K562 (cell line): ENCODE results near the gene FH. TPM values are rescaled to one million over a fixed set of nuclear protein-coding genes. Genes with fewer than 3 reads are reported as not detected.

Source experiments
- ATAC-seq: fragments of 200-7000 bp; cut with Tn5 transposase; 3 replicates; pipeline ENCODE4 v1.9.1; 2020; ENCODE audit warnings: moderate library complexity
- BruUV-seq: library from RNA; stranded (reverse); fragments of 400-500 nt; replicated peaks from 2 replicates; lab custom pipeline; 2021; lab: Mats Ljungman, UMichigan
- CTCF ChIA-PET: fragments of 300-600 bp; formaldehyde crosslinking; extraction: SDS; loops from one replicate; lab custom pipeline; 2021; ENCODE audit warnings: low intra/inter-chr PET ratio; lab: Yijun Ruan, JAX
- POLR2A ChIA-PET: fragments of 300-600, 350-650 bp; sonication (Branson Sonifier 250); formaldehyde crosslinking; extraction: SDS; loops from one replicate; lab custom pipeline; 2021; ENCODE audit warnings: antibody characterized with exemption, inconsistent platforms; lab: Yijun Ruan, JAX
- DNase-seq, 4 experiments: peaks; one replicate each; pipeline versions ENCODE4 v3.0.0 to v3.0.0-alpha.2; 2011 to 2018; ENCODE audit warnings: low spot score in 3 of 4, mixed read lengths in 3 of 4; ENCODE audit errors: extremely low read depth in 1 of 4
- FAIRE-seq: peaks from 2 replicates; lab custom pipeline; 2011; peaks lifted over from hg19 to GRCh38; lab: Jason Lieb, UNC
- H2AFZ ChIP-seq: 2 replicates; pipeline ENCODE4 v1.6.0; 2011; ENCODE audit warnings: low read depth, low read length, control low read depth, inconsistent platforms
- H3K27ac ChIP-seq: fragments of 200-600 bp; 3 replicates; pipeline ENCODE4 v1.8.0; 2011; ENCODE audit warnings: low read depth, mild to moderate bottlenecking, control low read depth, inconsistent platforms, low read length, moderate library complexity, mixed read lengths; ENCODE audit errors: extremely low read depth
- H3K27me3 ChIP-seq, 2 experiments: fragments of 300-600 bp in 1 of 2; 2 replicates in 1 of 2; 3 replicates in 1 of 2; pipeline versions ENCODE4 v1.6.0 to v1.8.0; 2011; ENCODE audit warnings: inconsistent platforms in 2 of 2, low read length in 2 of 2, mild to moderate bottlenecking in 1 of 2, mixed read lengths in 1 of 2, moderate library complexity in 1 of 2; ENCODE audit not compliant: control insufficient read depth in 2 of 2, insufficient read depth in 2 of 2
- H3K36me3 ChIP-seq: fragments of 300-600 bp; 3 replicates; pipeline ENCODE4 v1.8.0; 2011; ENCODE audit warnings: mild to moderate bottlenecking, low read length, inconsistent platforms; ENCODE audit not compliant: control insufficient read depth, insufficient read depth
- H3K4me1 ChIP-seq, 2 experiments: fragments of 200-600 bp in 1 of 2; replicated peaks in 1 of 2; 2 replicates in 1 of 2; 3 replicates in 1 of 2; pipeline versions ENCODE4 v1.5.1 to v1.8.0; 2011; ENCODE audit warnings: inconsistent platforms in 2 of 2, low read length in 2 of 2, mild to moderate bottlenecking in 1 of 2, mixed read lengths in 1 of 2, moderate library complexity in 1 of 2; ENCODE audit not compliant: control insufficient read depth in 2 of 2, insufficient read depth in 2 of 2
- H3K4me2 ChIP-seq: 2 replicates; pipeline ENCODE4 v1.6.1; 2011; ENCODE audit warnings: low read length, control low read depth, inconsistent platforms, mixed read lengths; ENCODE audit not compliant: insufficient read depth
- H3K4me3 ChIP-seq: fragments of 200-600 bp; sonication (generic), shearing (Covaris generic); 2 replicates; pipeline ENCODE4 v1.5.1; 2016; ENCODE audit warnings: control low read depth, inconsistent platforms
- H3K79me2 ChIP-seq: fragments of 200-600 bp; 3 replicates; pipeline ENCODE4 v1.8.0; 2011; ENCODE audit warnings: low read length, inconsistent platforms; ENCODE audit not compliant: control insufficient read depth, insufficient read depth
- H3K9ac ChIP-seq, 2 experiments: 2 replicates each; pipeline versions ENCODE4 v1.6.0 to v1.6.1; 2011; ENCODE audit warnings: low read depth in 2 of 2, low read length in 2 of 2, control low read depth in 1 of 2, inconsistent platforms in 1 of 2, mild to moderate bottlenecking in 1 of 2, mixed read lengths in 1 of 2; ENCODE audit not compliant: insufficient read depth in 1 of 2
- H3K9me1 ChIP-seq: one replicate; pipeline ENCODE4 v1.6.0; 2011; ENCODE audit warnings: inconsistent platforms, mild to moderate bottlenecking, low read length, moderate library complexity; ENCODE audit not compliant: control insufficient read depth, insufficient read depth
- H3K9me3 ChIP-seq: replicated peaks from 2 replicates; pipeline ENCODE4 v1.5.1; 2011; ENCODE audit warnings: low read depth, low read length, inconsistent platforms; ENCODE audit not compliant: control insufficient read depth, insufficient read depth
- H4K20me1 ChIP-seq: replicated peaks from 2 replicates; pipeline ENCODE4 v1.6.1; 2011; ENCODE audit warnings: low read length, inconsistent platforms, mixed read lengths; ENCODE audit not compliant: control insufficient read depth, insufficient read depth
- EP300 ChIP-seq: IDR thresholded peaks from 2 replicates; pipeline ENCODE4 v1.6.1; 2012; ENCODE audit warnings: low read length, improper control_type of control experiment
- HNRNPLL ChIP-seq: fragments of 200-400 bp; formaldehyde crosslinking; IDR thresholded peaks from 2 replicates; pipeline ENCODE4 v1.6.1; 2017; ENCODE audit warnings: low read length, low read depth, mild to moderate bottlenecking; ENCODE audit not compliant: poor library complexity, severe bottlenecking
- PTTG1 ChIP-seq: fragments of 450-650 bp; IDR thresholded peaks from 2 replicates; pipeline ENCODE4 v1.6.1; 2016; ENCODE audit warnings: low read depth, mild to moderate bottlenecking, missing genetic modification characterization, missing compliant biosample characterization
- ZKSCAN1 ChIP-seq: fragments of 150-350 bp; IDR thresholded peaks from 2 replicates; pipeline ENCODE4 v1.6.1; 2016; ENCODE audit warnings: low read depth, low read length
- ZNF197 ChIP-seq: fragments of 200-800 bp; sonication (Bioruptor generic); IDR thresholded peaks from 2 replicates; pipeline ENCODE4 v1.6.1; 2016; ENCODE audit warnings: low read depth, missing genetic modification characterization, missing compliant biosample characterization
- ZNF41 ChIP-seq: fragments of 250-450 bp; sonication (Bioruptor Pico); conservative IDR thresholded peaks from 2 replicates; pipeline ENCODE4 v1.4.0; 2020; ENCODE audit warnings: mild to moderate bottlenecking
- ZNF695 ChIP-seq: fragments of 450-650 bp; formaldehyde crosslinking; IDR thresholded peaks from 2 replicates; pipeline ENCODE4 v1.4.0; 2020; ENCODE audit warnings: mild to moderate bottlenecking, moderate library complexity
- WGBS: fragments of 100-300 bp; shearing (Covaris generic); methylation state at CpG from one replicate; pipeline ENCODE4 v1.1.6; 2016; ENCODE audit warnings: low coverage, mixed read lengths; ENCODE audit not compliant: insufficient coverage; ENCODE audit errors: missing lambda C conversion rate; 5-methylcytosine and 5-hydroxymethylcytosine counted together
- in situ Hi-C: fragments of 300-500 bp; cut with MboI; formaldehyde crosslinking; loops from 4 replicates; pipeline ENCODE4 v1.15.0; 2018; ENCODE audit warnings: inconsistent platforms, mixed read lengths
- intact Hi-C: fragments of 100-400 bp; cut with micrococcal nuclease; formaldehyde crosslinking; loops from 2 replicates; pipeline ENCODE4 v1.14.2; 2022
- polyA plus RNA-seq, 8 experiments: library from polyadenylated mRNA; depleted of rRNA in 4 of 8; stranded (reverse) in 5 of 8; unstranded in 3 of 8; fragments of >200 nt; fragmentation: Nextera tagmentation in 2 of 8; fragmentation: Illumina TruSeq in 1 of 8; extraction: Ambion mirVana in 2 of 8; extraction: Trizol in 1 of 8; gene quantifications; 2 replicates each; pipeline versions ENCODE4 v1.2.1 to v1.2.3, GENCODE V29; 2011 to 2014; ENCODE audit warnings: inconsistent platforms in 1 of 8, missing spikeins in 1 of 8
- total RNA-seq, 7 experiments: library from RNA; depleted of rRNA in 6 of 7; stranded (reverse); fragments of >200 nt in 6 of 7; fragmentation: Illumina TruSeq in 2 of 7; extraction: Trizol in 2 of 7; gene quantifications; 2 replicates each; pipeline versions ENCODE4 v1.2.1 to v1.2.3, GENCODE V29; 2011 to 2021; ENCODE audit warnings: low replicate concordance in 1 of 7
- TF ChIP-seq, protein P1 (sequence below): fragments of 450-650 bp; IDR thresholded peaks from 2 replicates; pipeline ENCODE4 v1.6.1; 2017; ENCODE audit warnings: antibody characterized with exemption
- TF ChIP-seq, protein P2 (sequence below): IDR thresholded peaks from 2 replicates; pipeline ENCODE4 v1.6.1; 2014; ENCODE audit warnings: antibody characterized with exemption

FH gene
- total and polyA plus RNA-seq, 9 of the 15 experiments (the other 6 are each of a cell fraction or from before 2014, with no cell fraction given) = 117 to 240 (median 211) TPM

- no peaks in the 10 kb centered on the region for H3K9me1 ChIP-seq
- peak overlapping the region; percentile 89 for H2AFZ ChIP-seq
- H3K27me3 ChIP-seq = no peaks in the 10 kb centered on the region
- peaks cover 0 to 7% of the 10 kb centered on the region in 2 experiments; a peak in 3 of 5 replicates for H3K4me1 ChIP-seq
- FAIRE-seq (no peak), DNase-seq (no peak), ATAC-seq (no peak)
- H3K79me2 ChIP-seq = peaks cover 43% of the 10 kb centered on the region
- 19% methylated on average over 6 of the region's 6 CpGs for WGBS
- H3K9me3 ChIP-seq = no peaks in the 10 kb centered on the region
- peak overlapping the region; percentile 33; the same call in 1 of the 3 replicates for H3K27ac ChIP-seq
- in situ Hi-C loops (loop anchor here (10.0 kb wide), 1 partner anchor 315 kb away; no protein-coding TSS in a partner anchor), intact Hi-C loops (no loop called here)
- H3K9ac ChIP-seq = peak overlapping the region in 1 of 2 experiments; percentile 63; a peak in 2 of 4 replicates
- POLR2A ChIA-PET = interaction anchor here (0.5 to 2.1 kb wide), 8 partner anchors 9 to 345 kb away, joined by 3 to 9 read pairs (median 3); partner anchors contain the start of gene EXO1
- H4K20me1 ChIP-seq = no peaks in the 10 kb centered on the region
- TSS peak; percentile 93 for BruUV-seq
- H3K4me3 ChIP-seq = peak overlapping the region; percentile 79
- H3K4me2 ChIP-seq = peak overlapping the region; percentile 38
- CTCF ChIA-PET = no interaction called here
- peaks cover 18% of the 10 kb centered on the region for H3K36me3 ChIP-seq
- TF ChIP-seq EP300 (0 out of 2 replicates have a peak, but pooled peaks have one; percentile 5), PTTG1 (tag) (no peak), ZKSCAN1 (no peak), ZNF695 (CRISPR knock-in tag) (no peak), ZNF197 (0 out of 2 replicates have a peak, but pooled peaks have one; percentile 32), ZNF41 (no peak), HNRNPLL (no peak)
- TF ChIP-seq, protein P1, sequence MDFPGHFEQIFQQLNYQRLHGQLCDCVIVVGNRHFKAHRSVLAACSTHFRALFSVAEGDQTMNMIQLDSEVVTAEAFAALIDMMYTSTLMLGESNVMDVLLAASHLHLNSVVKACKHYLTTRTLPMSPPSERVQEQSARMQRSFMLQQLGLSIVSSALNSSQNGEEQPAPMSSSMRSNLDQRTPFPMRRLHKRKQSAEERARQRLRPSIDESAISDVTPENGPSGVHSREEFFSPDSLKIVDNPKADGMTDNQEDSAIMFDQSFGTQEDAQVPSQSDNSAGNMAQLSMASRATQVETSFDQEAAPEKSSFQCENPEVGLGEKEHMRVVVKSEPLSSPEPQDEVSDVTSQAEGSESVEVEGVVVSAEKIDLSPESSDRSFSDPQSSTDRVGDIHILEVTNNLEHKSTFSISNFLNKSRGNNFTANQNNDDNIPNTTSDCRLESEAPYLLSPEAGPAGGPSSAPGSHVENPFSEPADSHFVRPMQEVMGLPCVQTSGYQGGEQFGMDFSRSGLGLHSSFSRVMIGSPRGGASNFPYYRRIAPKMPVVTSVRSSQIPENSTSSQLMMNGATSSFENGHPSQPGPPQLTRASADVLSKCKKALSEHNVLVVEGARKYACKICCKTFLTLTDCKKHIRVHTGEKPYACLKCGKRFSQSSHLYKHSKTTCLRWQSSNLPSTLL = no peak
- TF ChIP-seq, protein P2, sequence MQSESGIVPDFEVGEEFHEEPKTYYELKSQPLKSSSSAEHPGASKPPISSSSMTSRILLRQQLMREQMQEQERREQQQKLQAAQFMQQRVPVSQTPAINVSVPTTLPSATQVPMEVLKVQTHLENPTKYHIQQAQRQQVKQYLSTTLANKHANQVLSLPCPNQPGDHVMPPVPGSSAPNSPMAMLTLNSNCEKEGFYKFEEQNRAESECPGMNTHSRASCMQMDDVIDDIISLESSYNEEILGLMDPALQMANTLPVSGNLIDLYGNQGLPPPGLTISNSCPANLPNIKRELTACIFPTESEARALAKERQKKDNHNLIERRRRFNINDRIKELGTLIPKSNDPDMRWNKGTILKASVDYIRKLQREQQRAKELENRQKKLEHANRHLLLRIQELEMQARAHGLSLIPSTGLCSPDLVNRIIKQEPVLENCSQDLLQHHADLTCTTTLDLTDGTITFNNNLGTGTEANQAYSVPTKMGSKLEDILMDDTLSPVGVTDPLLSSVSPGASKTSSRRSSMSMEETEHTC = no peak
Measured at GRCh38 chr1:241520080-241520465, 518 bp upstream of the FH start.
